Medulla oblongata (tissue), 1 donor: ENCODE results near the gene C9orf43.

Experiments used
- DNase-seq: peaks from one replicate; pipeline ENCODE4 v3.0.0-alpha.2; 2015; ENCODE audit errors: extremely low spot score

Gene C9orf43

GRCh38 chr9:113465599-113466140 lies 55.1 kb downstream of the C9orf43 start:
- DNase-seq = no peak

- DNase-seq = no peak
Observed at GRCh38 chr9:113467183-113467582, 56.6 kb downstream of the C9orf43 start.

GRCh38 chr9:113468716-113469448 lies 58.3 kb downstream of the C9orf43 start:
- peak; percentile 26 for DNase-seq

GRCh38 chr9:113471143-113471542 lies 60.6 kb downstream of the C9orf43 start:
- no peak for DNase-seq

- DNase-seq = no peak
Observed at GRCh38 chr9:113471566-113471965, 61.0 kb downstream of the C9orf43 start.

- DNase-seq = no peak
Observed at GRCh38 chr9:113472199-113472598, 61.7 kb downstream of the C9orf43 start.

GRCh38 chr9:113474360-113475028 lies 63.9 kb downstream of the C9orf43 start:
- DNase-seq = no peak

GRCh38 chr9:113475031-113475430 lies 64.5 kb downstream of the C9orf43 start:
- DNase-seq = no peak

- no peak for DNase-seq
Observed at GRCh38 chr9:113475992-113476391, 65.4 kb downstream of the C9orf43 start.

GRCh38 chr9:113476511-113476916 lies 66.0 kb downstream of the C9orf43 start:
- no peak for DNase-seq

- DNase-seq = no peak
Observed at GRCh38 chr9:113477058-113477457, 66.5 kb downstream of the C9orf43 start.

GRCh38 chr9:113477661-113478060 lies 67.1 kb downstream of the C9orf43 start:
- no peak for DNase-seq

GRCh38 chr9:113479174-113479621 lies 68.7 kb downstream of the C9orf43 start:
- no peak for DNase-seq
